GM18951 (cell line): Measurements from ENCODE around the gene FCRL6.
A peak's percentile ranks its signal among the peaks of the same experiment; 100 is the strongest.

Source experiments
- POLR2A ChIP-seq: IDR thresholded peaks from 4 replicates; pipeline ENCODE4 v1.6.1; 2011; ENCODE audit warnings: mild to moderate bottlenecking; ENCODE audit not compliant: insufficient read length, insufficient read depth; ENCODE audit errors: extremely low read depth
- in situ Hi-C: fragments of 300-500 bp; cut with MboI; formaldehyde crosslinking; loops from one replicate; pipeline ENCODE4 v1.12.0; 2022; ENCODE audit warnings: low sequenced_read_pairs, mixed read lengths, inconsistent platforms; ENCODE audit not compliant: unreplicated experiment

FCRL6 gene

GRCh38 chr1:159802111-159802510 is at the start of gene FCRL6:
Gene FCRL6 (plus strand): TSS chr1:159802360. CDS start chr1:159802425, 65 bp downstream.
- in situ Hi-C loops, result no loop called here
- TF ChIP-seq POLR2A, result no peak

GRCh38 chr1:159753386-159753785 is 48.8 kb upstream of the FCRL6 start:
- TF ChIP-seq POLR2A, result no peak
- in situ Hi-C loops, result no loop called here

- in situ Hi-C loops, result no loop called here
- TF ChIP-seq POLR2A, result no peak
Measured at GRCh38 chr1:159755451-159756007, 46.6 kb upstream of the FCRL6 start.

GRCh38 chr1:159756397-159756796 is 45.8 kb upstream of the FCRL6 start:
- no peak for TF ChIP-seq POLR2A
- in situ Hi-C loops, result no loop called here

GRCh38 chr1:159763686-159764085 is 38.5 kb upstream of the FCRL6 start:
- no peak for TF ChIP-seq POLR2A
- in situ Hi-C loops, result no loop called here

GRCh38 chr1:159765806-159766205 is 36.4 kb upstream of the FCRL6 start:
- TF ChIP-seq POLR2A, result no peak
- in situ Hi-C loops, result no loop called here

GRCh38 chr1:159771127-159771895 is 30.8 kb upstream of the FCRL6 start:
- in situ Hi-C loops, result no loop called here
- TF ChIP-seq POLR2A, result no peak

GRCh38 chr1:159774465-159774864 is 27.7 kb upstream of the FCRL6 start:
- in situ Hi-C loops, result no loop called here
- no peak for TF ChIP-seq POLR2A

GRCh38 chr1:159775716-159776115 is 26.4 kb upstream of the FCRL6 start:
- in situ Hi-C loops, result no loop called here
- no peak for TF ChIP-seq POLR2A

GRCh38 chr1:159778266-159778665 is 23.9 kb upstream of the FCRL6 start:
- TF ChIP-seq POLR2A, result no peak
- in situ Hi-C loops, result no loop called here

- no peak for TF ChIP-seq POLR2A
- in situ Hi-C loops, result no loop called here
Measured at GRCh38 chr1:159779403-159779851, 22.7 kb upstream of the FCRL6 start.

GRCh38 chr1:159780583-159781582 is 21.3 kb upstream of the FCRL6 start, which contains the start of gene DUSP23:
Gene DUSP23 (plus strand): TSS chr1:159780962. CDS start chr1:159781101, 139 bp downstream.
- in situ Hi-C loops, result loop anchor here (10.0 kb wide), 1 partner anchor 224 kb away; no protein-coding TSS in a partner anchor
- peak; percentile 59 for TF ChIP-seq POLR2A

- TF ChIP-seq POLR2A, result no peak
- in situ Hi-C loops, result loop anchor here (10.0 kb wide), 1 partner anchor 223 kb away; no protein-coding TSS in a partner anchor
Measured at GRCh38 chr1:159781992-159782391, 20.2 kb upstream of the FCRL6 start.
